Measurements from ENCODE around the gene TMEM176B. TPM values are rescaled to one million over a fixed set of nuclear protein-coding genes. Genes with fewer than 3 reads are reported as not detected.

The TMEM176B gene
- total RNA-seq, 5 donors from 2014 or later (not counting 1 experiment from before 2014, with no cell fraction given): 0.30 to 0.92 (median 0.63) TPM; not detected in 1

- ATAC-seq (replicated peaks in 1 of 4) (no peak), DNase-seq (no peak)
- no peaks in the 10 kb centered on the region for H3K4me1 ChIP-seq (ENCODE audit: control insufficient read depth in 1 of 2, extremely low read depth in 1 of 2, insufficient read depth in 2 of 2, low read length in 2 of 2)
- no peak overlapping the region for H3K27ac ChIP-seq (ENCODE audit: low read length)
- H3K9me3 Mint-ChIP-seq: no peaks in the 10 kb centered on the region
- H3K4me1 Mint-ChIP-seq: no peaks in the 10 kb centered on the region
- peaks cover 32 to 50% of the 10 kb centered on the region in 2 donors for H3K27me3 Mint-ChIP-seq
- peaks cover 0 to 22% of the 10 kb centered on the region in 2 experiments for H3K27me3 ChIP-seq (replicated peaks in 1 of 2; ENCODE audit: control insufficient read depth in 2 of 2, extremely low read depth in 1 of 2, insufficient read depth in 2 of 2, low read length in 1 of 2)
- H3K4me3 Mint-ChIP-seq: no peak overlapping the region
- 17% methylated on average over 1 of the region's 1 CpG for WGBS (ENCODE audit: insufficient coverage)
- H3K9me3 ChIP-seq: no peaks in the 10 kb centered on the region
- ChIA-PET CTCF (no interaction called here), POLR2A (no interaction called here)
- H3K36me3 ChIP-seq (ENCODE audit: control insufficient read depth in 2 of 2, extremely low read depth in 1 of 2, insufficient read depth in 1 of 2, low read length in 1 of 2): no peaks in the 10 kb centered on the region
- no peaks in the 10 kb centered on the region for H3K36me3 Mint-ChIP-seq
- no peak overlapping the region for H3K27ac Mint-ChIP-seq
- H3K4me3 ChIP-seq (ENCODE audit: control insufficient read depth in 1 of 2, extremely low read depth in 1 of 2, low read length in 1 of 2): no peak overlapping the region
Observed at GRCh38 chr7:150831851-150832250, 31.7 kb upstream of the TMEM176B start.

- ChIA-PET CTCF (no interaction called here), POLR2A (no interaction called here)
- H3K4me1 Mint-ChIP-seq: no peaks in the 10 kb centered on the region
- H3K27me3 Mint-ChIP-seq: peaks cover 33 to 50% of the 10 kb centered on the region in 2 donors
- H3K27ac ChIP-seq (ENCODE audit: low read length): no peak overlapping the region
- WGBS (ENCODE audit: insufficient coverage): 0% methylated on average over 1 of the region's 1 CpG
- DNase-seq (no peak), ATAC-seq (replicated peaks in 1 of 4) (no peak)
- H3K36me3 ChIP-seq (ENCODE audit: control insufficient read depth in 2 of 2, extremely low read depth in 1 of 2, insufficient read depth in 1 of 2, low read length in 1 of 2): no peaks in the 10 kb centered on the region
- no peaks in the 10 kb centered on the region for H3K9me3 ChIP-seq
- H3K9me3 Mint-ChIP-seq: no peaks in the 10 kb centered on the region
- H3K4me3 ChIP-seq (ENCODE audit: control insufficient read depth in 1 of 2, extremely low read depth in 1 of 2, low read length in 1 of 2): no peak overlapping the region
- H3K4me3 Mint-ChIP-seq: no peak overlapping the region
- no peaks in the 10 kb centered on the region for H3K4me1 ChIP-seq (ENCODE audit: control insufficient read depth in 1 of 2, extremely low read depth in 1 of 2, insufficient read depth in 2 of 2, low read length in 2 of 2)
- no peaks in the 10 kb centered on the region for H3K36me3 Mint-ChIP-seq
- peaks cover 0 to 20% of the 10 kb centered on the region in 2 experiments for H3K27me3 ChIP-seq (replicated peaks in 1 of 2; ENCODE audit: control insufficient read depth in 2 of 2, extremely low read depth in 1 of 2, insufficient read depth in 2 of 2, low read length in 1 of 2)
- H3K27ac Mint-ChIP-seq: no peak overlapping the region
Observed at GRCh38 chr7:150830937-150831336, 30.8 kb upstream of the TMEM176B start.

GRCh38 chr7:150829426-150829825, 29.3 kb upstream of the TMEM176B start:
- Mint-ChIP-seq H3K27ac (no peak overlapping the region), H3K36me3 (no peaks in the 10 kb centered on the region), H3K4me3 (no peak overlapping the region), H3K27me3 (peaks cover 28 to 45% of the 10 kb centered on the region in 2 donors), H3K4me1 (no peaks in the 10 kb centered on the region), H3K9me3 (no peaks in the 10 kb centered on the region)
- no peak overlapping the region for H3K27ac ChIP-seq (ENCODE audit: low read length)
- H3K9me3 ChIP-seq: no peaks in the 10 kb centered on the region
- ChIA-PET CTCF (interaction anchor here in 1 of 2 donors (0.6 kb wide), 1 partner anchor 12 kb away, joined by 3 read pairs; no protein-coding TSS in a partner anchor), POLR2A (no interaction called here)
- H3K27me3 ChIP-seq (replicated peaks in 1 of 2; ENCODE audit: control insufficient read depth in 2 of 2, extremely low read depth in 1 of 2, insufficient read depth in 2 of 2, low read length in 1 of 2): peaks cover 0 to 18% of the 10 kb centered on the region in 2 experiments
- no peaks in the 10 kb centered on the region for H3K4me1 ChIP-seq (ENCODE audit: control insufficient read depth in 1 of 2, extremely low read depth in 1 of 2, insufficient read depth in 2 of 2, low read length in 2 of 2)
- WGBS (ENCODE audit: insufficient coverage): no CpG with 5 or more reads among the region's 1 CpG
- ATAC-seq (replicated peaks in 1 of 4) (no peak), DNase-seq (no peak)
- H3K36me3 ChIP-seq (ENCODE audit: control insufficient read depth in 2 of 2, extremely low read depth in 1 of 2, insufficient read depth in 1 of 2, low read length in 1 of 2): no peaks in the 10 kb centered on the region
- no peak overlapping the region for H3K4me3 ChIP-seq (ENCODE audit: control insufficient read depth in 1 of 2, extremely low read depth in 1 of 2, low read length in 1 of 2)

GRCh38 chr7:150828384-150828783, 28.2 kb upstream of the TMEM176B start:
- ChIA-PET CTCF (no interaction called here), POLR2A (no interaction called here)
- Mint-ChIP-seq H3K9me3 (no peaks in the 10 kb centered on the region), H3K4me3 (no peak overlapping the region), H3K4me1 (no peaks in the 10 kb centered on the region), H3K27ac (no peak overlapping the region), H3K36me3 (no peaks in the 10 kb centered on the region), H3K27me3 (peaks cover 18 to 36% of the 10 kb centered on the region in 2 donors)
- Histone ChIP-seq H3K27me3 (replicated peaks in 1 of 2; ENCODE audit: control insufficient read depth in 2 of 2, extremely low read depth in 1 of 2, insufficient read depth in 2 of 2, low read length in 1 of 2) (peaks cover 0 to 15% of the 10 kb centered on the region in 2 experiments), H3K27ac (ENCODE audit: low read length) (no peak overlapping the region), H3K4me1 (ENCODE audit: control insufficient read depth in 1 of 2, extremely low read depth in 1 of 2, insufficient read depth in 2 of 2, low read length in 2 of 2) (no peaks in the 10 kb centered on the region), H3K4me3 (ENCODE audit: control insufficient read depth in 1 of 2, extremely low read depth in 1 of 2, low read length in 1 of 2) (no peak overlapping the region), H3K36me3 (ENCODE audit: control insufficient read depth in 2 of 2, extremely low read depth in 1 of 2, insufficient read depth in 1 of 2, low read length in 1 of 2) (no peaks in the 10 kb centered on the region), H3K9me3 (no peaks in the 10 kb centered on the region)
- WGBS (ENCODE audit: insufficient coverage): no CpG with 5 or more reads among the region's 2 CpGs
- no peak for ATAC-seq (replicated peaks in 1 of 4)
- no peak for DNase-seq

- CTCF ChIA-PET: interaction anchor here in 1 of 2 donors (1.1 kb wide), 1 partner anchor 39 kb away, joined by 3 read pairs; no protein-coding TSS in a partner anchor
- DNase-seq: no peak
- Histone ChIP-seq H3K4me1 (ENCODE audit: control insufficient read depth in 1 of 2, extremely low read depth in 1 of 2, insufficient read depth in 2 of 2, low read length in 2 of 2) (no peaks in the 10 kb centered on the region), H3K4me3 (ENCODE audit: control insufficient read depth in 1 of 2, extremely low read depth in 1 of 2, low read length in 1 of 2) (no peak overlapping the region), H3K9me3 (peaks cover 2% of the 10 kb centered on the region), H3K27ac (ENCODE audit: low read length) (no peak overlapping the region), H3K27me3 (replicated peaks in 1 of 2; ENCODE audit: control insufficient read depth in 2 of 2, extremely low read depth in 1 of 2, insufficient read depth in 2 of 2, low read length in 1 of 2) (peaks cover 0 to 5% of the 10 kb centered on the region in 2 experiments), H3K36me3 (ENCODE audit: control insufficient read depth in 2 of 2, extremely low read depth in 1 of 2, insufficient read depth in 1 of 2, low read length in 1 of 2) (no peaks in the 10 kb centered on the region)
- WGBS (ENCODE audit: insufficient coverage): 67% methylated on average over 6 of the region's 6 CpGs
- POLR2A ChIA-PET: no interaction called here
- no peak overlapping the region for H3K4me3 Mint-ChIP-seq
- H3K36me3 Mint-ChIP-seq: no peaks in the 10 kb centered on the region
- H3K27ac Mint-ChIP-seq: no peak overlapping the region
- H3K9me3 Mint-ChIP-seq: peaks cover 0 to 8% (median 7%) of the 10 kb centered on the region in 3 donors
- ATAC-seq (replicated peaks in 1 of 4): no peak
- peaks cover 16 to 26% of the 10 kb centered on the region in 2 donors for H3K27me3 Mint-ChIP-seq
- H3K4me1 Mint-ChIP-seq: no peaks in the 10 kb centered on the region
Observed at GRCh38 chr7:150826061-150826849, 26.1 kb upstream of the TMEM176B start.

GRCh38 chr7:150824379-150825177, 24.4 kb upstream of the TMEM176B start:
- DNase-seq (no peak), ATAC-seq (replicated peaks in 1 of 4) (no peak)
- Mint-ChIP-seq H3K27ac (no peak overlapping the region), H3K27me3 (peaks cover 13 to 14% of the 10 kb centered on the region in 2 donors), H3K4me1 (no peaks in the 10 kb centered on the region), H3K9me3 (peaks cover 0 to 8% (median 7%) of the 10 kb centered on the region in 3 donors), H3K4me3 (no peak overlapping the region), H3K36me3 (no peaks in the 10 kb centered on the region)
- ChIA-PET POLR2A (no interaction called here), CTCF (no interaction called here)
- H3K36me3 ChIP-seq (ENCODE audit: control insufficient read depth in 2 of 2, extremely low read depth in 1 of 2, insufficient read depth in 1 of 2, low read length in 1 of 2): no peaks in the 10 kb centered on the region
- H3K4me1 ChIP-seq (ENCODE audit: control insufficient read depth in 1 of 2, extremely low read depth in 1 of 2, insufficient read depth in 2 of 2, low read length in 2 of 2): no peaks in the 10 kb centered on the region
- H3K27me3 ChIP-seq (replicated peaks in 1 of 2; ENCODE audit: control insufficient read depth in 2 of 2, extremely low read depth in 1 of 2, insufficient read depth in 2 of 2, low read length in 1 of 2): peaks cover 0 to 11% of the 10 kb centered on the region in 2 experiments
- peaks cover 2% of the 10 kb centered on the region for H3K9me3 ChIP-seq
- 91% methylated on average over 16 of the region's 20 CpGs for WGBS (ENCODE audit: insufficient coverage)
- H3K27ac ChIP-seq (ENCODE audit: low read length): no peak overlapping the region
- no peak overlapping the region for H3K4me3 ChIP-seq (ENCODE audit: control insufficient read depth in 1 of 2, extremely low read depth in 1 of 2, low read length in 1 of 2)
